ENCODE results near the gene AGMAT.
"Not testable (repeated sequence)": the region's sequence is repeated elsewhere in the genome, so short reads cannot be mapped to it uniquely, and the experiment has no call there.

Gene AGMAT

DNA sequence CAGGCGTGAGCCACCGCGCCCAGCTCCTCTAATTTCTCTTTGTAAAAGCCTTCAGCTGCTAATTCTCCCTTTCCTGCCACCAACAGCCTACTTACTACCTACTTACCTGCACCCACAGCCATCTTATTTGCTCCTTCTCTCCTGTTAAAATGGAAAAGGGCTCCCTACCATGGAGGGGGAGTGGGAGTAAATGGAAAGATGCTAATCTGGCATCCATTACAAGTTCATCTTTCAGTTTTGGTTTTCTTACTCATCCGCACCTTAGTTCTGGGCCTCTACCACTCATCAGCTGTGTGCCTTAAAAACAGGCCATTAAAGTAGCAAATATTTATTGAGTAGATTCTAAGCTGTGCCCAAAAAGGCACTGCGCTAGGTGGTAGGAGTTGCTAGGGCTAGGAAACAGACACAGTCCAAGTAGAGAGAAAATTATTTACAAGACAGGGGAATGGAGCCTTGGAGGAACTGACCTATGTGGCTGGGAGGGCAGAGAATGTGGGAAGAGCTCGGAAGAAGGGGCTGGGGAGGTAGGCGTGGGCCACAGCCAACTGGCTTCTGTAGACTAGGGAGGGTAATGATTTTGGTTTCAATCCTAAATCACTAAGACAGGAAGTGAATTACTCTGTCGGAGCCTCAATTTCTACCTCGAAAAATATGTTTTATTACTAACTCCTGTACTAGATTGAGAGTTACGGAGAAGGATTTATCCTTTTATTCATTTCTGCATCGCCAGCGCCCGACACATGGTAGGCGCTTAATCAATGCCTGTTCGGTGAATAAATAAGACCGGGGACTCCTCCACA, 31.7 kb upstream of the AGMAT start:
- DNase-seq (ENCODE audit: low read depth): no peak

GRCh38 chr1:15610167-15610566, 25.3 kb upstream of the AGMAT start:
- no peak for DNase-seq (ENCODE audit: low read depth)

DNA sequence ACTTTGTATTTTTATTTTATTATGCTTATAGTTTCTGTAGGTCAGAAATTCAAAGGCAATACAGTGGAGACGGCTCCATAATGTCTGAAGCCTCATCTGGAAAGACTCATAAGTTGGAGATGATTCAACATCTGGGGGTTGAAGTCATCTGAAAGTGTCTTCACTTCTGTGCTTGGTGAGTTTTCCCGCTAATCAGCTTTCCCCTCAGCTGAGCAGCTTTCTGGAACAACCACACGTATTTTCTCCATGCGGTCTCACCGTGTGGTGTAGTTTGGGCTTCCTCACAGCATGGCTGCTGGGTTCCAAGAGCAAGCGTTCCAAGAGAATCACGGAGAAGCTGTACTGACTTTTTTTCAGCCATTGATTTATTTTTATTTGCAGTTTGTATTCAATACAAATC, 24.8 kb upstream of the AGMAT start:
- no peak for DNase-seq (ENCODE audit: low read depth)

- no peak for DNase-seq (ENCODE audit: low read depth)
These were observed 20.8 kb upstream of the AGMAT start for GRCh38 chr1:15605398-15606383.

DNA sequence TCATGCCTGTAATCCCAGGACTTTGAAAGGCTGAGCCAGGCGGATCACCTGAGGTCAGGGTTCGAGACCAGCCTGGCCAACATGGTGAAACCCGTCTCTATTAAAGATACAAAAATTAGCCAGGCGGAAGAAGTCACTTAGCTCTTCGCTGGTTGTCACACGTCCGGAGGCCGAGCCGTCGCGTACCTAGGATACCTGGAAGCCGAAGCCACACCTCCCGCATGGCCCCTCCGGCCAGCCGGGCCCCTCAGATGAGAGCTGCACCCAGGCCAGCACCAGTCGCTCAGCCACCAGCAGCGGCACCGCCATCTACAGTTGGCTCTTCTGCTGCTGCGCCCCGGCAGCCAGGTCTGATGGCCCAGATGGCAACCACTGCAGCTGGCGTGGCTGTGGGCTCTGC, 19.5 kb upstream of the AGMAT start:
- not testable (repeated sequence) for DNase-seq (ENCODE audit: low read depth)

- DNase-seq (ENCODE audit: low read depth): not testable (repeated sequence)
These were observed 19.1 kb upstream of the AGMAT start for GRCh38 chr1:15603966-15604282.

- DNase-seq (ENCODE audit: low read depth): peak; percentile 90
These were observed 18.5 kb upstream of the AGMAT start for GRCh38 chr1:15603050-15603965.

GRCh38 chr1:15598436-15598835, 13.6 kb upstream of the AGMAT start:
- DNase-seq (ENCODE audit: low read depth): no peak

DNA sequence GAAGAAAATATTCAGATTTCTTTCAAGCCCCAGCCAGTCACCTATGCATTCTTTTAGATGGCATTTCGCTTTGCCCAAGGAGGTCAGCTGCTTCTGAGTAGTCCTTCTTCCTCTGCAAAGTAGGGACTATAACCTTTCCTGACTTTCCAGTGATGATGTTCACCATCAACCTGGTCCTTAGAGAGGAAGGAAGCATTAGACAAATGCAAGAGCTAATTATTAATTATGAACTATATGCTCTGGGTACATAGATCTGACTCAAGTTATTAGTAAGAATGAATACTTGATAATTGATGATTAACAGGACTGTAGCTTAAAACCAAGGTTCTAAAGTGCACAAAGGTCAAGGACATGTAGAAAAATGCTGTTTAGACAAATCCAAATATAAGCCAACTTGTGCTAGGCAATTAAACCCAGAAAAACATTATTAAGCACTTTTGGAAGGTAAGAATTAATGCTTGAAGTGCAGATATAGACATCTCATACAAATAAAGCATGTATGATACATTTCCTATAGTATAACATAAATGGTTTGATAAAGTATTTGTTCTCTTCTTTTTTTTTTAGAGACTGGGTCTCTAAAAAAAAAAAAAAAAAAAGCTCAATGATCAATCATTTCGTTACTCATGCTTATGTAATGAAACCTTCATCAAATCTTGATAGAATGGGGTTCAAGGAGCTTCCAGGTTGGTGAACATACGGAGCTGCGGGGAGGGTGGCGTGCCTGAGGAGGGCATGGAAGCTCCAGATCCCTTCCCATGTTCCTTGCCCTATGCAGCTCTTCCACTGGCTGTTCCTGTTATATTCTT, 11.2 kb upstream of the AGMAT start:
- DNase-seq (ENCODE audit: low read depth): no peak

DNA sequence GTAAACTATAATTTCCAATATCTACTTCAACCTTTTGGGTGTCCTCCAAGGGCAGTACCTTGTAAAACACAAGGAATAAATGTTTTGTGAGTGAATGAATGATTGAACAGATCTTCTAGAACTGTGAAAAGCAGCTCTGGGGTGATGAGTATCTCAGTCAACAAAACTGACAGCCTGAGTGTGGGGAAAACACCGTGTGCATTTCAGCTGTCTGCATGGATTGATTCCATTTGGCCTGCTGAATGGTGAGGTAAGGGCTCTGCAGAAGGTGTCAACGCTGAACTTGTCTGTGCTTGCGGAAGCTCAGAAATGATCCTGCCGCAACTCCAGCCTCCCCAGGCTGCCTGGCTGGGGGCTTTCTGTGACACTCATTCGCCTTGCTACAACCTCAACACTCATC, 7.4 kb upstream of the AGMAT start:
- no peak for DNase-seq (ENCODE audit: low read depth)

- no peak for DNase-seq (ENCODE audit: low read depth)
These were observed 1.7 kb downstream of the AGMAT start for GRCh38 chr1:15583016-15583706.

DNA sequence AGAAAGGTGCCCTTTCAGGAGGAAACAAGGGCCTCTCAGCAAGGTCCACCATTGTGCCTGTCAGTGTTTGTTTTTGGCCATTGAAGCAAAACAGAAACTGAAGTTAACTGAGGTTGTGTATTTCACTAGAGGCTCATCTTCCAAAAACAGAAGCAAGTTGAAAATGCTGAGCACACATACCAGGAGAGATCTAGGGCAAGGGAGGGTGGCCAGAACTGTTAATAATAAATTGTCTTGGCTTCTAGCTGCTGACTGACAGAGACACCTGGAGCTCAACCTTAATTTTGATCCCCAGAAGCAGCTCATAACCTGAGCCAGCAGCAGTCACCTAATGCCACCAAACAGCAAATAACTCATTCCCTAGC, 5.2 kb downstream of the AGMAT start:
- no peak for DNase-seq (ENCODE audit: low read depth)

- no peak for DNase-seq (ENCODE audit: low read depth)
These were observed 5.7 kb downstream of the AGMAT start for GRCh38 chr1:15578921-15579682.

- DNase-seq (ENCODE audit: low read depth): no peak
These were observed 7.2 kb downstream of the AGMAT start for GRCh38 chr1:15577691-15578090.

DNA sequence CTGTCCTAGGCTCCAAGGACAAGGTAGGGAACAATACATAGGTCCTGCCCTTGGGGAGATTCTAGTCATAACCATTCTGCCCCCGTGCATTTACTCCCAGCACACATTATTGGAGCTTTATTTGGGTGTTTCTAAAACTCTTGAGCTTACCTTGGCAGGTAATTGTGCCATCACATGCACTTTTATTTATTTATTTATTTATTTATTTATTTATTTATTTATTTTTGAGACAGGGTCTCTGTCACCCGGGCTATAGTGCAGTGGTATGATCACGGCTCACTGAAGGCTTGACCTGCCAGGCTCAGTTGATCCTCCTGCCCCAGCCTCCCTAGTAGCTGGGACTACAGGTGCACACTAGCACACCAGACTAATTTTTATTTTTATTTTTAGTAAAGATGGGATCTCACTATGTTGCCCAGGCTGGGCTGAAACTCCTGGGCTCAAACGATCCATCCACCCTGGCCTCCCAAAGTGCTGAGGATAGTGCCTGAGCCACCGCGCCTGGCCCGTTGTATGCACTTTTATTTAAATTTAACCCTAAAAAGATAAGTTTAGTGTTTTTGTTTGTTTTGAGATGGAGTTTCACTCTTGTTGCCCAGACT, 9.2 kb downstream of the AGMAT start:
- no peak for DNase-seq (ENCODE audit: low read depth)

GRCh38 chr1:15574741-15575140, 10.1 kb downstream of the AGMAT start:
- no peak for DNase-seq (ENCODE audit: low read depth)

- no peak for DNase-seq (ENCODE audit: low read depth)
These were observed 11.4 kb downstream of the AGMAT start for GRCh38 chr1:15573477-15573876.

- DNase-seq (ENCODE audit: low read depth): no peak
These were observed 13.6 kb downstream of the AGMAT start for GRCh38 chr1:15571266-15571665.

GRCh38 chr1:15570861-15571260, 14.0 kb downstream of the AGMAT start:
- DNase-seq (ENCODE audit: low read depth): no peak

All from activated T-cell treated with anti-CD3 and anti-CD28 coated beads for 48 hours (primary cell).